Omental fat pad (tissue), 4 donors: ENCODE results near the gene P2RX6. TPM values are rescaled to one million over a fixed set of nuclear protein-coding genes. Genes with fewer than 3 reads are reported as not detected.

Experiments
- ATAC-seq: fragments of 150-250 bp; one replicate; pipeline ENCODE4 v1.9.1; 2016; ENCODE audit warnings: mild to moderate bottlenecking, moderate library complexity; ENCODE audit not compliant: low FRiP score
- DNase-seq: peaks from one replicate; pipeline ENCODE4 v3.0.0-alpha.2; 2019; ENCODE audit warnings: low spot score
- total RNA-seq, 4 donors: library from RNA; depleted of rRNA; stranded (reverse); fragments of >200 nt; gene quantifications; one replicate each; pipeline ENCODE4 v1.1.0, GENCODE V29; 2016
- TF ChIP-seq, protein P1 (sequence below), 3 donors: fragments of 450-650 bp; IDR thresholded peaks; one replicate each; pipeline ENCODE4 v1.5.1; 2016 to 2017; ENCODE audit warnings: antibody characterized with exemption in 3 of 3, mild to moderate bottlenecking in 3 of 3, moderate library complexity in 2 of 3

Gene P2RX6
- total RNA-seq, 4 donors from 2014 or later: 1.0 to 1.9 TPM; not detected in 2

DNA sequence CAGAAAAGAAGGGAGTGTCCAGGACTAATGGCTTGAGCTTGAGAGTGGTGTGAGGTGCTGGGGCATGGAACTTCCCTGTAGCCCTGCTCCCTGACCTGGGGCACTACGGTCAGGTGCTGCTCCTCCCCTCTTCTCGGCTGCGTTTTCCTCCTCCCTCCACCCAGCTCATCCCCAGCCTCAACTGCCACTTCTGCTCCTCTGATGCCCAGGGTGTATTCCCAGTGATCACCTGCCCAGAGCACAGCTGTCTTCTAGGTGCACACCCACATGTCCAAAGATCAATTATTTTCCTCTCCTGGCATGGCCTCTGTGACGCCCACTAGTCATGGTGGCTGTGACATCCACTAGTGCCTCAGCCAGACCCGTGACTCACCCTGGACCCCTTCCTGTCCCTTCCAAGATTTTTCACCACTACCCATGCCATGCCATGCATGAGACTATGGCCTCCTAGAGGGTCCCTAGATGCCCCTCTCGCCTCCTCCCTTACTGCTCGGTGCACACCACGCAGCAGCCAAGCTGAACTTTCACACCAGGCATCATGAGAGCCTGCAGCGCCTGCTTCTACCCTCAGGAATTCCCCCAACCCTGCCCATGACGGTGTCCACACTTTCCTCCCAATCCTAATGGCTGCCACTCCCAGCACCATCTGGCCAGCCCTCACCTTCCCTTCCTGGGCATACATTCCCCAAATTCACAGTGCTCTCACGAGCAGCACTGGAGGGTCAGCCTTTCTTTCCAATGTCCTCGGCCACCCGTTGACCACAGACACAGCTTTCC is 1.9 kb downstream of the P2RX6 start:
- no peak for ATAC-seq

DNA sequence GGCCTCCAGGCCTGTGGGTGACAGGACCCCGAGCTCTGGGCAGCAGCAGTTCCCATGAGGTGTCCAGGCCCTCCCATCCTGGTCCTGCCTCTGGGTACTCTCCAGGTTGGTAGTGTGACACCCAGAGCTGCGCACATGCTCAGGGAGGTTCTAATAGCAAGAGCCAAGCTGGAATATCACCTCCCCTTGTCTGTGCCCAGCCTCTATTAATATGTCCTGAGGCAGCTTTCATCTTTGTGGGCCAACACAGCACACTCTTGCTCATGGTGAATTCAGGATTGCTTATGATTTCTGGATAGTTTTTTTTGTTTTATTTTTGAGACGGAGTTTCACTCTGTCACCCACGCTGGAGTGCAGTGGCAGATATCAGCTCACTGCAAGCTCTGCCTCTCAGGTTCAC is 3.3 kb downstream of the P2RX6 start:
- TF ChIP-seq, protein P1, sequence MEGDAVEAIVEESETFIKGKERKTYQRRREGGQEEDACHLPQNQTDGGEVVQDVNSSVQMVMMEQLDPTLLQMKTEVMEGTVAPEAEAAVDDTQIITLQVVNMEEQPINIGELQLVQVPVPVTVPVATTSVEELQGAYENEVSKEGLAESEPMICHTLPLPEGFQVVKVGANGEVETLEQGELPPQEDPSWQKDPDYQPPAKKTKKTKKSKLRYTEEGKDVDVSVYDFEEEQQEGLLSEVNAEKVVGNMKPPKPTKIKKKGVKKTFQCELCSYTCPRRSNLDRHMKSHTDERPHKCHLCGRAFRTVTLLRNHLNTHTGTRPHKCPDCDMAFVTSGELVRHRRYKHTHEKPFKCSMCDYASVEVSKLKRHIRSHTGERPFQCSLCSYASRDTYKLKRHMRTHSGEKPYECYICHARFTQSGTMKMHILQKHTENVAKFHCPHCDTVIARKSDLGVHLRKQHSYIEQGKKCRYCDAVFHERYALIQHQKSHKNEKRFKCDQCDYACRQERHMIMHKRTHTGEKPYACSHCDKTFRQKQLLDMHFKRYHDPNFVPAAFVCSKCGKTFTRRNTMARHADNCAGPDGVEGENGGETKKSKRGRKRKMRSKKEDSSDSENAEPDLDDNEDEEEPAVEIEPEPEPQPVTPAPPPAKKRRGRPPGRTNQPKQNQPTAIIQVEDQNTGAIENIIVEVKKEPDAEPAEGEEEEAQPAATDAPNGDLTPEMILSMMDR (IDR thresholded peaks at IDR 0.05): no peak
- no peak for ATAC-seq
- DNase-seq: no peak

More for the DNA sequence above, 1.9 kb downstream of the P2RX6 start:
- no peak for DNase-seq
- TF ChIP-seq, protein P1 (IDR thresholded peaks at IDR 0.05): no peak

GRCh38 chr22:21020802-21021429 is 6.0 kb downstream of the P2RX6 start:
- ATAC-seq (no peak), DNase-seq (no peak)
- TF ChIP-seq, protein P1 (IDR thresholded peaks at IDR 0.05): no peak

- TF ChIP-seq, protein P1 (IDR thresholded peaks at IDR 0.05): no peak
- ATAC-seq (no peak), DNase-seq (no peak)
Measured at GRCh38 chr22:21022507-21022906, 7.5 kb downstream of the P2RX6 start.

GRCh38 chr22:21022955-21023614 is 8.1 kb downstream of the P2RX6 start:
- no peak for DNase-seq
- ATAC-seq: no peak
- TF ChIP-seq, protein P1 (IDR thresholded peaks at IDR 0.05): no peak

- TF ChIP-seq, protein P1 (IDR thresholded peaks at IDR 0.05): no peak
- ATAC-seq (no peak), DNase-seq (no peak)
Measured at GRCh38 chr22:21025266-21025665, 10.3 kb downstream of the P2RX6 start.
